GM13976 (cell line): ENCODE results near the gene CREB3L1.

ENCODE experiments used
- DNase-seq: peaks from one replicate; pipeline ENCODE4 v3.0.0; 2012; ENCODE audit warnings: low spot score
- in situ Hi-C: fragments of 300-500 bp; cut with MboI; formaldehyde crosslinking; loops from one replicate; pipeline ENCODE4 v1.12.0; 2022; ENCODE audit warnings: low sequenced_read_pairs, mixed read lengths, inconsistent platforms; ENCODE audit not compliant: unreplicated experiment
- TF ChIP-seq, protein P1 (sequence below): IDR thresholded peaks from 2 replicates; pipeline ENCODE4 v1.5.1; 2012; ENCODE audit warnings: borderline replicate concordance, mild to moderate bottlenecking; ENCODE audit not compliant: insufficient read depth; ENCODE audit errors: extremely low read depth, missing control alignments, control extremely low read depth

The CREB3L1 gene

DNA sequence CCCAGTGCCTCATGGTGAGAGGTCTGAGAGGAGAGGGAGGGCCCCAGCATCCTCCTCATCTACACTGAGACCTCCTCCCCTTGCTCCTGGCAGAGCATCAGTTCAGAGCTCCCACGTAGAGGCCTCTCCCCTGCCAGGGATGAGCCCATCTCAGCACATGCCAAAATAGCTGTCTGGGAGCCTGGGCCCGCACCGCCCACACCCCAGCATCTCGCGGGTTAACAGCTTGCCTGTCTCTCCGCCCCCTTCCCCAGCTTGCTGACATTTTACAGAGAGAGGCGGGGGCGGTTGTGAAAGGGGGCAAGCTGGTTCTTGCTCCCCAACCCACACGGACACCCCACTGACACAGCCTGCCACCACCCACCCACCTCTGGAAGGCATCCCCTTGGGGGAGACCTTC lies 76.2 kb downstream of the CREB3L1 start:
- no peak for DNase-seq
- TF ChIP-seq, protein P1, sequence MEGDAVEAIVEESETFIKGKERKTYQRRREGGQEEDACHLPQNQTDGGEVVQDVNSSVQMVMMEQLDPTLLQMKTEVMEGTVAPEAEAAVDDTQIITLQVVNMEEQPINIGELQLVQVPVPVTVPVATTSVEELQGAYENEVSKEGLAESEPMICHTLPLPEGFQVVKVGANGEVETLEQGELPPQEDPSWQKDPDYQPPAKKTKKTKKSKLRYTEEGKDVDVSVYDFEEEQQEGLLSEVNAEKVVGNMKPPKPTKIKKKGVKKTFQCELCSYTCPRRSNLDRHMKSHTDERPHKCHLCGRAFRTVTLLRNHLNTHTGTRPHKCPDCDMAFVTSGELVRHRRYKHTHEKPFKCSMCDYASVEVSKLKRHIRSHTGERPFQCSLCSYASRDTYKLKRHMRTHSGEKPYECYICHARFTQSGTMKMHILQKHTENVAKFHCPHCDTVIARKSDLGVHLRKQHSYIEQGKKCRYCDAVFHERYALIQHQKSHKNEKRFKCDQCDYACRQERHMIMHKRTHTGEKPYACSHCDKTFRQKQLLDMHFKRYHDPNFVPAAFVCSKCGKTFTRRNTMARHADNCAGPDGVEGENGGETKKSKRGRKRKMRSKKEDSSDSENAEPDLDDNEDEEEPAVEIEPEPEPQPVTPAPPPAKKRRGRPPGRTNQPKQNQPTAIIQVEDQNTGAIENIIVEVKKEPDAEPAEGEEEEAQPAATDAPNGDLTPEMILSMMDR, result no peak
- in situ Hi-C loops, result no loop called here

DNA sequence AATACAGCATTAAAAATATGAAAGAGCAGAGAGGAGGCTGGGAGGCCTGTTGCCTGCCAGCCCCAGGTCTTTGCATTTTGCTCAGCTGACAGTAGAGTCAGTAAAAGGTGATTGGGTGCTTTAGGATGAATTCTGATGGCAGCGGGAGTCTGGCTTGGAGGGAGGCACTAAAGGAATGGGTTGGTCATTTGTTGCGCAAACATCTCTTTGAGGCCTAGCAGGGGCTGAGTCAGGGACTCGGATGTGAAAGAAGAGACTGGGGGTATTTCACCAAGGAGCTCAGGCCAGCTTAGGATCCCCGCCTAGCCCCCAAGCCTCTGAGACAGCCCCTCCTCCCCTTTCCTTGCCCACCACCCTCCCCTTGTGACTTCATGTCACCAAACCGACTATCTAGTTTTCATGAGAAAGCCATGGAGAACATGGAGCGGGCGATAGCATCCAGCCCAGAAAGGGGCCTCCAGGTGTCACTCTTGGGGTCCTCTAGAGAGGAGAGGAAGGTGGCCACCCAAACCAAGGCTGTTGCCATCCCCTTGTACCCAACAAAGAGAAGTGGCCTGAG lies 79.5 kb downstream of the CREB3L1 start:
- in situ Hi-C loops, result no loop called here
- no peak for DNase-seq
- TF ChIP-seq, protein P1, result no peak

GRCh38 chr11:46357483-46357936 lies 80.0 kb downstream of the CREB3L1 start:
- TF ChIP-seq, protein P1, result no peak
- in situ Hi-C loops, result no loop called here
- no peak for DNase-seq

GRCh38 chr11:46359953-46360352 lies 82.5 kb downstream of the CREB3L1 start:
- TF ChIP-seq, protein P1, result no peak
- DNase-seq, result no peak
- in situ Hi-C loops, result no loop called here

- no peak for DNase-seq
- in situ Hi-C loops, result no loop called here
- TF ChIP-seq, protein P1, result no peak
Measured at GRCh38 chr11:46360878-46361277, 83.4 kb downstream of the CREB3L1 start.

DNA sequence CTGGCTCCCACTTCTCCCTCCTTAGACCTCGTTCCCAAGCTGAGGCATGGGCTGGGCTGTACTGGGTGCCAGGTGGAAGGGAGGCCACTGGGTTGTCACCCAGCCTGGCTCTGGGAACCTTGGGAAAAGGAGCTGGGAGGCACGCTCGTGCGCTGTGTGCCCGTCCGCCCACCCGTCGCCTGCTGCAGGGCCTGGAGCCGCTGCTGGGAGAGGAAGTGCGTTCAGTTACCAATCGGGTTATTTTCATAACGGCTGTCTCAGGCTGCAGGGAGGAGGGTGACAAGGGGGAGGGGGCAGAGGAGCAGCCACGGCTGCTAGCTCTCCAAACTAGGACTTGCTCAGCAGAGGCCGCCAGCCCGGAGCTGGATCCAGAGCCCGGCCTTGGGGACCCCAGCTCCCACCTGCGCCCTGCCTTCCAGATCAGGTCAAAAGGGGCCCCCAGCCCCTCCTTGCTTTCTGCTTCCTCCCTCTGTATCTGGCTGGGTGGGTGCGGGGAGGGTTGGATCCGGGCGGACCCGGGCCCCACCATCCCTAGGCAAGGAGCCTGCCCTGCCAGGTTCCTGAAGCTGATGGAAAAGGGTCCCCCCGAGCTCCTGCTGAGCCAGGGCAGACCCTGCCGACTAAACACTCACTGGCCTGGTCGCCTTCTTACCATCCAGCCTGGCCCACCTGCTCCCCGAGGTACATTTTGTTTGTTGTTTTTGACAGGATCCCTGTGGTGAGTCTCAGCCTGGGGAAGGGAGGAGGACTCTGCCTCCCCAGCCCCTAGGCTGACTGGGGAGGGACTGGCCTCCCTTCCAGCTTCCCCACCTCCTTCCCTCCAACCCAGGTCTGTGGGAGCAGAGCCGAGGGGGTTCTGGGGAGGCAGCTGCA lies 84.1 kb downstream of the CREB3L1 start:
- TF ChIP-seq, protein P1, result no peak
- in situ Hi-C loops, result no loop called here
- peak; percentile 96 for DNase-seq
